PC-3 (cell line): ENCODE data around the gene PKLR.

Source experiments
- CTCF ChIP-seq: fragments of 300-600 bp; sonication (generic); conservative IDR thresholded peaks from 2 replicates; pipeline ENCODE4 v1.5.1; 2017; ENCODE audit warnings: antibody characterized with exemption, low read depth, mild to moderate bottlenecking, low read length
- EZH2 ChIP-seq: fragments of 300-600 bp; sonication (generic); IDR thresholded peaks from one replicate; pipeline ENCODE4 v1.6.1; 2017; ENCODE audit warnings: antibody characterized with exemption, mild to moderate bottlenecking, low read length; ENCODE audit not compliant: unreplicated experiment

GRCh38 chr1:155339515-155340097, 38.4 kb upstream of the PKLR start:
- TF ChIP-seq EZH2 (no peak), CTCF (no peak)
